GM12865 (cell line): ENCODE measurements around the gene HOXB5.

ENCODE experiments used
- DNase-seq: peaks from one replicate; pipeline ENCODE4 v3.0.0; 2010; ENCODE audit warnings: low read depth
- H3K4me3 ChIP-seq: 2 replicates; pipeline ENCODE4 v1.5.1; 2011; ENCODE audit warnings: mild to moderate bottlenecking, low read depth, low read length, control low read depth
- TF ChIP-seq, protein P1 (sequence below): IDR thresholded peaks from 2 replicates; pipeline ENCODE4 v1.5.1; 2011; ENCODE audit warnings: low read length, control low read depth, low read depth, inconsistent platforms; ENCODE audit not compliant: insufficient read depth; ENCODE audit errors: missing control alignments

The HOXB5 gene

DNA sequence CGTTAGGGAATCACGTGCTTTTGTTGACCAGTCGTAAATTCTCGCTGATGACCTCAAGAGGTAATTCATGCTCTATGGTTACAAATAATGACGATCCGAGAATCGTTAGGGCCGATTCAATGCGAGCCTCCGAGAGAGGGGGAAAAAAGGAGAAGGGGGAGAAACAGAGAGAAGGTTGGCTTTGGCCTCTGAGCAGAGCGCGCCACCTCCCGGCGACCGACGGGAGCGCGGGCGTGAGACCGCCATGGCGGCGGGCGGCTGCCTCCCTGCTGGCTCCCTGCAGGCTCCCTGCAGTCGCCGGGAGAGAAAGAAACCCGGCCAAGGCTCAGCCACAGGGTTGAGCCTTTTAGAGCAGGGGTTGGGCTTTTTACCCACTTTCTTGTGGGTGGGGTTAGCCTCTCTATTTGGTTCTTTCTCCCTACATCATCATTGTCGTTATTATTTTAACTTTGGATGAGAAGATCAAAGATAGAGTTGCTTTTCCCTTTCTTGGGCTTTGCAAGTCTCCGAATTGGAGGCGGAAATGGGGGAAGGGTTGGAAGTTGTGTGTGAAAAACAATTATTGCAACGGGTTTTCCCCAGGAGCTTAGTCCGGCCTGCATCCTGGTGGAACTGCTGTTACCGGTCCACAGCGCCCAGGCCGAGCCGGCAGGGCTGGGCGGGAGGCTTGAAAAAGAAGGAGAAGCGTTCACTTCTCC, 410 bp upstream of the HOXB5 start:
- TF ChIP-seq, protein P1, sequence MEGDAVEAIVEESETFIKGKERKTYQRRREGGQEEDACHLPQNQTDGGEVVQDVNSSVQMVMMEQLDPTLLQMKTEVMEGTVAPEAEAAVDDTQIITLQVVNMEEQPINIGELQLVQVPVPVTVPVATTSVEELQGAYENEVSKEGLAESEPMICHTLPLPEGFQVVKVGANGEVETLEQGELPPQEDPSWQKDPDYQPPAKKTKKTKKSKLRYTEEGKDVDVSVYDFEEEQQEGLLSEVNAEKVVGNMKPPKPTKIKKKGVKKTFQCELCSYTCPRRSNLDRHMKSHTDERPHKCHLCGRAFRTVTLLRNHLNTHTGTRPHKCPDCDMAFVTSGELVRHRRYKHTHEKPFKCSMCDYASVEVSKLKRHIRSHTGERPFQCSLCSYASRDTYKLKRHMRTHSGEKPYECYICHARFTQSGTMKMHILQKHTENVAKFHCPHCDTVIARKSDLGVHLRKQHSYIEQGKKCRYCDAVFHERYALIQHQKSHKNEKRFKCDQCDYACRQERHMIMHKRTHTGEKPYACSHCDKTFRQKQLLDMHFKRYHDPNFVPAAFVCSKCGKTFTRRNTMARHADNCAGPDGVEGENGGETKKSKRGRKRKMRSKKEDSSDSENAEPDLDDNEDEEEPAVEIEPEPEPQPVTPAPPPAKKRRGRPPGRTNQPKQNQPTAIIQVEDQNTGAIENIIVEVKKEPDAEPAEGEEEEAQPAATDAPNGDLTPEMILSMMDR, result peak; percentile 96
- peak overlapping the region; percentile 44 for H3K4me3 ChIP-seq
- peak; percentile 78 for DNase-seq

DNA sequence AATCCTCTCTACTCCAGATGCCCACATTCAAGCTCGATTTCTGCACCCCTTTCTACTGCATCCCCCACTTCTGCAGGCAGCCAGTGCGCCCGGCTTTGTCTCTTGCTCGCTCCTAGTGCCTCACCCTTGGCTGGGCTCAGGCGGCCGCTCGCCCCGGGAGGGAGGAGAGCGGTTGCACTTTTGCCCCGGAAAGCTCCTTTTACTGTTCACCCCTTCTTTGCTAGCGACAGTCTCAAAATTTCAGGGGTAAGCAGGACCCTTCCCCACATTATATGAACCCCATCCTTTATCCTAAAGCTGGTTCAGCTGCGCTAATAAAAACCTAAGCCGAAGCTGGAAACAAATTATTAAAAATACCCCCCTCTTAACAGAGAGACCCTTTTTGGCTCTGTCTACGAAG, 1.0 kb downstream of the HOXB5 start:
- no peak for DNase-seq
- H3K4me3 ChIP-seq, result no peak overlapping the region; the same call in 1 of the 2 replicates
- TF ChIP-seq, protein P1, result no peak

DNA sequence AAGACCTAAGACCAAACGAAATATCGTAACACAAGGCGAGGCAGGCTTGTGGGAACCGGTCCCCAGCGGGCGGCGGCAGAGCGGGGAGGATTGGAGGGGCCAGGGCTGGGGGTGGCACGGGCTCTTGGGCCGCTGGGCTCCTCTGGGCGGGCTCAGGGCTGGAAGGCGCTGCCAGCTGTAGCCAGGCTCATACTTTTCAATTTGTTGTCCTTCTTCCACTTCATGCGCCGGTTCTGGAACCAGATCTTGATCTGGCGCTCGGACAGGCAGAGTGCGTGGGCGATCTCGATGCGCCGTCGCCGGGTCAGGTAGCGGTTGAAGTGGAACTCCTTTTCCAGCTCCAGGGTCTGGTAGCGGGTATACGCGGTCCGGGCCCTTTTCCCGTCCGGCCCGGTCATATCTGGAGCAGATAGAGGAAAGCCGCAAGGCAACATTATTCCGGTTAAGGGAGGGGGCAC, 1.5 kb downstream of the HOXB5 start:
- DNase-seq, result no peak
- TF ChIP-seq, protein P1, result no peak
- H3K4me3 ChIP-seq, result no peak overlapping the region

DNA sequence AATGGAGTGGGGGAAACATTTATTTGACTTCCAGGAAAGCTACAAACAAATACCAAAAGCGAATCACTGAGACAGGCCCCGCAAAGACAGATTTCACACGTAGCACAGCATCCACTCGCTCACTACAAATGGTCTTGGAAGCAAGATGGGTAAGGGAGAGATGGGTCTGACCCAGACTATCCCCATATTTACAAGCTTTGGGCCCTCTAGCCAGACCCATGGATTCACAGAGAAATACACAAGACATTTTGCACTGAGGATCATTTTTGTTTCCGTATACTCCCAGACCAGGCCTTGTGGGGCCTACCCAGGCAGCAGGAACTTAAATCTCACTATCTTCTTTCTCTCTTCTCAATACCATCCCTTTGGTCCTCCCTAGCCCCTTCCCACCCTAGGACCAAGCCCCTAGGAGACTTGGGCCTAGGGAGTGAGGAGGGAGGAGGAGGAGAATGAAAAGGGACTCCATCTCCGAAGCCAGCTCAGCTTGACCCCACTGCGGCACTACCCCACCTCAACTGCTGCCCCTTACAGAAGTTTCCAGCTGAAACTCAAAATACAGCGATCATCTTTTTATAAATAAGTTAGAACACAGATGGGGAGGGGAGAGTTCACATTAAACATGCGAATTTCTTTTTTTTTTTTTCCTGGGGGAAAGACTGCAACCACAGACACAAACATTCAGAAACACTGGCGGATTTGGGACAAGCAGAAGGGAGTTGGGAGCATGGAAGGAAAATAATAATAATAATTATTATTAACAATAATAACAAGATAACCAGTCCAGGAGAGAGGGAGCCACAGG, 2.1 kb downstream of the HOXB5 start:
- TF ChIP-seq, protein P1, result no peak
- no peak overlapping the region for H3K4me3 ChIP-seq
- DNase-seq, result no peak

DNA sequence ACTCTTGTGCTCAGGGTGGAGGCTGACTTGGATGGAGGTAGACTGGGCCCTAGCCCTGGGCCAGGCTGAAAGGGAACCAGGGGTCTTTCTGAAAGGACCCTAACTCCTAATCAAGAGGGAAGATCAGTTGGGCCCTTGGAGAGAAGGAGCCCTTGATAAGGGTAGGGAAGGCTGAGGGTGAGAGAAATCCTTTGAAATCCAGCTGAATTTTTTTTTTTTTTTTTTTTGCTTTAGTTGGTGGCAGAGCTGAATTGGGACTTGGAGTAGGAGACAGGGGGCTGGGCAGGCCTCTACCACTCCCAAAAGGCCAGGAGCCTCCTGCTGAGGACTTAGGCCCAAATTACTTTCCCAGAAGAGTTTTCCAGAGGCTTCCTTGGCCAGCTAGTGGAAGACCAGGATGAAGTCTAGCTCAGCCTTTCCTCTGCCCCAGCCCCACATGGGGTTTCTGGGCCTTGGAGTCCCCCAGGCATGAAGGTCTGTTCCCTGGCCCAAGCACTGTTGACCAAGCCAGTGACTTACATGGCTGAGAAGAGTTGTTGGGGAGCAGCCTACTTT, 2.9 kb downstream of the HOXB5 start:
- no peak for DNase-seq
- TF ChIP-seq, protein P1, result no peak
- H3K4me3 ChIP-seq, result no peak overlapping the region

DNA sequence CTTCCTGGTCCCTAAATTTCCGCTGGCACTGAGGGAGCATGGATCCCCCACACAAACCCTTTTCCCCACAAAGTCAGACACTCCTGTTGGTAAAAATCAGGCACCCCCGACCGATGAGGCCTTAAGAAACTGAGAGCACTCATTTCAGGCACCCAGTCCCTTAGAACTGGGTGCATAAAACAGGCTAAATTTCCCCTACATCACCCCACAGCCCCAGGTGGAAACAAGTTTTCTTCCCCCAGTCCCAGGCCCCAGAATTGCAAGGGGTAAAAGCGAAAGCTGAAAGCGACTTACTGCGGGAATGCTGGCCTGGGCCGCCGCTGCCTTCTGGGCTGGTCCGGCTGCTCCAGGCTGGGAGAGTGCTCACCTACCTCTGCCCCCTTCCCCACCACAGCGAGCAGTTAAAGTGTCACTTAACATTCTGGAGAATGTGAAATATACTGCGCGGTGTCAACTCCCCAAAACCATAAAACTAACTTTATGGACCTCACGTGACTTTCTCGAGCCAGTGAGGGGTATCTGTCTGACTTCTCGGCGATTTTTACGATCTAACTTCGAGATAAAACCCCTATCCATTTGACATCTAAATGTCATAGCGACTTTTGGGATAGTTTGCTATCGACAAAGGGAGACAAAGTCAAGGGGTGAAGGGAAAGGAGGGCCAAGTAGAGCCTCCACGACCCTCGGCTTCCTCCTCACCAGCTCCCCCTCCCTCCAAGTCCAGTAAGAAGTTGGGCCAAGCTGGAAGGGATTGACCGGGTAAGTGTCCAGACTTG, 3.6 kb downstream of the HOXB5 start, which contains the start of gene HOXB3:
HOXB3 (minus strand) TSS at position 411 of the 776 bp plus-strand sequence. CDS start 37,767 bp downstream, outside the sequence.
- TF ChIP-seq, protein P1, result no peak
- DNase-seq, result no peak
- no peak within 1 kb of the TSS for H3K4me3 ChIP-seq
